HEK293 (cell line): ENCODE data around the gene COX7A2.

Source experiments
- CTCF ChIA-PET: fragments of 350-600 bp; formaldehyde crosslinking; extraction: SDS; loops from one replicate; lab custom pipeline; 2021; ENCODE audit warnings: antibody characterized with exemption; lab: Yijun Ruan, JAX
- POLR2A ChIA-PET: fragments of 300-600 bp; formaldehyde crosslinking; extraction: SDS; loops from one replicate; lab custom pipeline; 2020; ENCODE audit warnings: antibody characterized with exemption, inconsistent platforms; lab: Yijun Ruan, JAX
- H3K27ac ChIP-seq: fragments of 200-500 bp; sonication (Bioruptor generic); 2 replicates; pipeline ENCODE4 v1.5.1; 2014; ENCODE audit warnings: low read depth, low read length, control low read depth, inconsistent platforms; ENCODE audit errors: extremely low read depth
- H3K36me3 ChIP-seq, 2 experiments: fragments of 200-500 bp in 1 of 2; sonication (Bioruptor generic) in 1 of 2; 1 replicate in 1 of 2; 2 replicates in 1 of 2; pipeline ENCODE4 v1.5.1; 2014 to 2017; ENCODE audit warnings: inconsistent platforms in 2 of 2, low read length in 2 of 2; ENCODE audit not compliant: control insufficient read depth in 2 of 2, insufficient read depth in 1 of 2
- H3K4me1 ChIP-seq: fragments of 200-500 bp; sonication (Bioruptor generic); 2 replicates; pipeline ENCODE4 v1.5.1; 2014; ENCODE audit warnings: mild to moderate bottlenecking, low read length, inconsistent platforms; ENCODE audit not compliant: control insufficient read depth, insufficient read depth
- H3K4me3 ChIP-seq: 2 replicates; pipeline ENCODE4 v1.5.1; 2011; ENCODE audit warnings: low read depth, mild to moderate bottlenecking, control low read depth, low read length, moderate library complexity
- H3K9me3 ChIP-seq: fragments of 200-500 bp; sonication (Bioruptor generic); 2 replicates; pipeline ENCODE4 v1.5.1; 2014; ENCODE audit warnings: low read depth, low read length, inconsistent platforms; ENCODE audit not compliant: control insufficient read depth, insufficient read depth
- ATF2 ChIP-seq: fragments of 450-650 bp; formaldehyde crosslinking; IDR thresholded peaks from 2 replicates; pipeline ENCODE4 v1.5.1; 2016; ENCODE audit warnings: missing biosample characterization, missing genetic modification characterization, low read depth
- HIC1 ChIP-seq: fragments of 450-650 bp; formaldehyde crosslinking; IDR thresholded peaks from 2 replicates; pipeline ENCODE4 v1.5.1; 2016; ENCODE audit warnings: missing biosample characterization, missing genetic modification characterization
- INSM2 ChIP-seq: fragments of 450-650 bp; formaldehyde crosslinking; IDR thresholded peaks from 2 replicates; pipeline ENCODE4 v1.5.1; 2016; ENCODE audit warnings: missing biosample characterization, missing genetic modification characterization
- OVOL3 ChIP-seq: fragments of 450-650 bp; formaldehyde crosslinking; IDR thresholded peaks from 2 replicates; pipeline ENCODE4 v1.5.1; 2016; ENCODE audit warnings: missing biosample characterization, missing genetic modification characterization
- SALL2 ChIP-seq: fragments of 450-650 bp; formaldehyde crosslinking; IDR thresholded peaks from 2 replicates; pipeline ENCODE4 v1.5.0; 2017; ENCODE audit warnings: missing biosample characterization, mild to moderate bottlenecking, missing genetic modification characterization, borderline replicate concordance
- WT1 ChIP-seq: fragments of 450-650 bp; formaldehyde crosslinking; IDR thresholded peaks from 2 replicates; pipeline ENCODE4 v1.5.1; 2016; ENCODE audit warnings: missing biosample characterization, missing genetic modification characterization
- ZBTB1 ChIP-seq: fragments of 450-650 bp; formaldehyde crosslinking; IDR thresholded peaks from 2 replicates; pipeline ENCODE4 v1.5.1; 2016; ENCODE audit warnings: missing biosample characterization, missing genetic modification characterization
- ZBTB8A ChIP-seq: fragments of 450-650 bp; formaldehyde crosslinking; IDR thresholded peaks from 2 replicates; pipeline ENCODE4 v1.5.1; 2016; ENCODE audit warnings: missing biosample characterization, missing genetic modification characterization
- ZFP37 ChIP-seq: fragments of 450-650 bp; formaldehyde crosslinking; IDR thresholded peaks from 2 replicates; pipeline ENCODE4 v1.5.1; 2016; ENCODE audit warnings: missing biosample characterization, missing genetic modification characterization
- ZNF121 ChIP-seq: fragments of 450-650 bp; formaldehyde crosslinking; IDR thresholded peaks from 2 replicates; pipeline ENCODE4 v1.5.1; 2016; ENCODE audit warnings: missing biosample characterization, missing genetic modification characterization
- ZNF140 ChIP-seq: fragments of 450-650 bp; formaldehyde crosslinking; IDR thresholded peaks from 2 replicates; pipeline ENCODE4 v1.5.1; 2016; ENCODE audit warnings: missing biosample characterization, missing genetic modification characterization
- ZNF155 ChIP-seq: fragments of 450-650 bp; formaldehyde crosslinking; IDR thresholded peaks from 2 replicates; pipeline ENCODE4 v1.5.1; 2016; ENCODE audit warnings: missing biosample characterization, missing genetic modification characterization
- ZNF202 ChIP-seq: fragments of 450-650 bp; formaldehyde crosslinking; IDR thresholded peaks from 2 replicates; pipeline ENCODE4 v1.5.1; 2016; ENCODE audit warnings: missing biosample characterization, missing genetic modification characterization, borderline replicate concordance
- ZNF211 ChIP-seq: fragments of 450-650 bp; formaldehyde crosslinking; IDR thresholded peaks from 2 replicates; pipeline ENCODE4 v1.5.1; 2016; ENCODE audit warnings: low read depth, missing biosample characterization, missing genetic modification characterization
- ZNF214 ChIP-seq: fragments of 450-650 bp; formaldehyde crosslinking; IDR thresholded peaks from 2 replicates; pipeline ENCODE4 v1.5.1; 2017; ENCODE audit warnings: missing biosample characterization, mild to moderate bottlenecking, missing genetic modification characterization, borderline replicate concordance
- ZNF292 ChIP-seq: fragments of 450-650 bp; formaldehyde crosslinking; IDR thresholded peaks from 2 replicates; pipeline ENCODE4 v1.5.1; 2016; ENCODE audit warnings: low read depth, missing biosample characterization, missing genetic modification characterization, borderline replicate concordance
- ZNF311 ChIP-seq: fragments of 450-650 bp; formaldehyde crosslinking; IDR thresholded peaks from 2 replicates; pipeline ENCODE4 v1.5.1; 2017; ENCODE audit warnings: missing biosample characterization, missing genetic modification characterization, borderline replicate concordance
- ZNF433 ChIP-seq: fragments of 450-650 bp; formaldehyde crosslinking; IDR thresholded peaks from 2 replicates; pipeline ENCODE4 v1.5.1; 2016; ENCODE audit warnings: missing biosample characterization, missing genetic modification characterization, low read depth
- ZNF449 ChIP-seq: fragments of 450-650 bp; formaldehyde crosslinking; IDR thresholded peaks from 2 replicates; pipeline ENCODE4 v1.5.1; 2017; ENCODE audit warnings: missing biosample characterization, mild to moderate bottlenecking, missing genetic modification characterization, moderate library complexity
- ZNF48 ChIP-seq: fragments of 450-650 bp; formaldehyde crosslinking; IDR thresholded peaks from 2 replicates; pipeline ENCODE4 v1.5.1; 2016; ENCODE audit warnings: missing biosample characterization, missing genetic modification characterization
- ZNF548 ChIP-seq: fragments of 450-650 bp; formaldehyde crosslinking; IDR thresholded peaks from 2 replicates; pipeline ENCODE4 v1.5.1; 2016; ENCODE audit warnings: missing biosample characterization, missing genetic modification characterization
- ZNF623 ChIP-seq: fragments of 450-650 bp; formaldehyde crosslinking; IDR thresholded peaks from 2 replicates; pipeline ENCODE4 v1.5.1; 2016; ENCODE audit warnings: missing biosample characterization, missing genetic modification characterization
- ZNF629 ChIP-seq: fragments of 450-650 bp; formaldehyde crosslinking; IDR thresholded peaks from 2 replicates; pipeline ENCODE4 v1.5.1; 2017; ENCODE audit warnings: missing biosample characterization, missing genetic modification characterization
- ZNF639 ChIP-seq: fragments of 450-650 bp; formaldehyde crosslinking; IDR thresholded peaks from 2 replicates; pipeline ENCODE4 v1.5.1; 2016; ENCODE audit warnings: missing biosample characterization, missing genetic modification characterization
- ZNF830 ChIP-seq: fragments of 450-650 bp; IDR thresholded peaks from 2 replicates; pipeline ENCODE4 v1.5.0; 2018; ENCODE audit warnings: missing biosample characterization, missing genetic modification characterization, low read depth, mild to moderate bottlenecking, moderate library complexity
- ZSCAN16 ChIP-seq: fragments of 450-650 bp; formaldehyde crosslinking; IDR thresholded peaks from 2 replicates; pipeline ENCODE4 v1.5.1; 2016; ENCODE audit warnings: missing biosample characterization, missing genetic modification characterization

Gene COX7A2

GRCh38 chr6:75285283-75285639 lies 41.7 kb upstream of the COX7A2 start (continued):
- no peak for TF ChIP-seq INSM2 (tag by site-specific recombination)
- no peak for TF ChIP-seq ZNF292 (tag by site-specific recombination)
- no peak for TF ChIP-seq OVOL3 (tag by site-specific recombination)
- TF ChIP-seq ZNF214 (tag by site-specific recombination): no peak
- no peak for TF ChIP-seq ZNF140 (tag by site-specific recombination)
- no peak for TF ChIP-seq ZNF830 (tag by site-specific recombination)
- TF ChIP-seq ZNF121 (tag by site-specific recombination): no peak
- TF ChIP-seq WT1 (tag by site-specific recombination): no peak
- TF ChIP-seq ZNF155 (tag by site-specific recombination): no peak
- TF ChIP-seq SALL2 (tag by site-specific recombination): no peak
- no peak for TF ChIP-seq ZNF548 (tag by site-specific recombination)
- no peak; the same call in 1 of the 2 replicates for TF ChIP-seq ZNF449 (tag by site-specific recombination)

- H3K4me1 ChIP-seq: peaks cover 6% of the 10 kb centered on the region; the same call in 1 of the 2 replicates
- ChIA-PET CTCF (interaction anchor here (0.6 to 2.3 kb wide), 7 partner anchors 12 to 245 kb away, joined by 3 to 23 read pairs (median 4); no protein-coding TSS in a partner anchor), POLR2A (interaction anchor here (0.6 to 2.1 kb wide), 22 partner anchors 9 to 1772 kb away, joined by 3 to 12 read pairs (median 4); partner anchors contain the start of genes COX7A2 and SENP6)
- no peaks in the 10 kb centered on the region for H3K36me3 ChIP-seq
- H3K4me3 ChIP-seq: peak within 1 kb of the TSS; percentile 97
- peak within 1 kb of the TSS; percentile 64 for H3K27ac ChIP-seq
- H3K9me3 ChIP-seq: no peaks in the 10 kb centered on the region
- TF ChIP-seq ZNF211 (tag by site-specific recombination): no peak
- no peak for TF ChIP-seq SALL2 (tag by site-specific recombination)
- TF ChIP-seq ZFP37 (tag by site-specific recombination): peak; percentile 14; the same call in 1 of the 2 replicates
- TF ChIP-seq ZNF311: no peak
- no peak for TF ChIP-seq ZBTB8A (tag by site-specific recombination)
- TF ChIP-seq ZNF202 (tag by site-specific recombination): no peak
- TF ChIP-seq ZNF48 (tag by site-specific recombination): no peak
- no peak for TF ChIP-seq HIC1
- no peak; the same call in 1 of the 2 replicates for TF ChIP-seq ZNF639 (tag by site-specific recombination)
- TF ChIP-seq ZBTB1 (tag by site-specific recombination): peak; percentile 75; the same call in 1 of the 2 replicates
- peak; percentile 83 for TF ChIP-seq ZNF629
- TF ChIP-seq ATF2 (tag by site-specific recombination): no peak
- no peak for TF ChIP-seq ZSCAN16
- no peak for TF ChIP-seq ZNF623 (tag by site-specific recombination)
- TF ChIP-seq ZNF433 (tag by site-specific recombination): no peak
Observed at GRCh38 chr6:75284632-75285282, 41.2 kb upstream of the COX7A2 start, which contains the start of gene TMEM30A. Gene TMEM30A (minus strand): TSS chr6:75284792. CDS start chr6:75284638, 154 bp downstream.
